Stimulated activated CD4-positive, alpha-beta T cell treated with anti-CD3 and anti-CD28 coated beads, Interleukin-12 subunit alpha, Interleukin-12 subunit beta, amount 100 ng/mL, for 24 hours (primary cell): ENCODE data around the gene CLDN34.

Experiments
- DNase-seq, 2 experiments: peaks; one replicate each; pipeline ENCODE4 v3.0.0-alpha.2; 2020; ENCODE audit warnings: low read depth in 2 of 2

The CLDN34 gene

DNA sequence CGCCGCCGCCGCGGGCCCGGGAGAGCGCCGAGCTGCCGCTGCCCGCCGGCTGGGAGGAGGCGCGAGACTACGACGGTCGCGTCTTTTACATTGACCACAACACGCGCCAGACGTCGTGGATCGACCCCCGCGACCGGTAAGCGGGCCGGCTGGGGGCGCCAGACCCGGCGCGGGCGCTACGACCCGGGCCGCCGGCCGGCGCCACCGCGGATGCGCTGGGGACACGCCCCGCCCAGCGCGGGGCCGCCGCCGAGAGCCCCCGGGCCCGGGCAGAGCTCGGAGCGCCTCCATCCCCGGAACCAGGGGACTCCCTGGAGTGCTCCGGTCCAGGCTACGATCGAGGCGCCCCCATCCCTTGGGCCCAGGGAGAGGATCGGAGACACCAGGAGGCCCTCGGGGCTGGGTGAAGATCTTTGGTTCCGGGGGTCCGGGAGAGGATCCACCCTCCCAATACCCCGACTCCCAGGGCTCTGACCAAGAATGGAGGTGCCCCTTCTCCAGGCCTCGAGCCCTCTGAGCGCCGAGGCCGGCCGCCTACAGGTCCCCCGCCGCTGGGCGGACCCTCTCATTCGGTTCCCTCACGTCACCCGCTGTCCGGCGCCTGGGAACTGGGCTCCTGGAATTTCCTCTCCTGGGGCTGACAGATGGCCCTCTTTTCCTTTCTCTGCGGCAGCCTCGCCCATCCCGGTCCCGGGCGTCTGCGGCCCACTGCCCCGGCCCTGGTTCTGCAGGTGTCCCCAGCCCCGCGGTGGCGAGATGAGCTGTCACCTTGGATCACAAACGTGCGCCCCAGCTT, 48.8 kb downstream of the CLDN34 start:
- DNase-seq: no peak

DNA sequence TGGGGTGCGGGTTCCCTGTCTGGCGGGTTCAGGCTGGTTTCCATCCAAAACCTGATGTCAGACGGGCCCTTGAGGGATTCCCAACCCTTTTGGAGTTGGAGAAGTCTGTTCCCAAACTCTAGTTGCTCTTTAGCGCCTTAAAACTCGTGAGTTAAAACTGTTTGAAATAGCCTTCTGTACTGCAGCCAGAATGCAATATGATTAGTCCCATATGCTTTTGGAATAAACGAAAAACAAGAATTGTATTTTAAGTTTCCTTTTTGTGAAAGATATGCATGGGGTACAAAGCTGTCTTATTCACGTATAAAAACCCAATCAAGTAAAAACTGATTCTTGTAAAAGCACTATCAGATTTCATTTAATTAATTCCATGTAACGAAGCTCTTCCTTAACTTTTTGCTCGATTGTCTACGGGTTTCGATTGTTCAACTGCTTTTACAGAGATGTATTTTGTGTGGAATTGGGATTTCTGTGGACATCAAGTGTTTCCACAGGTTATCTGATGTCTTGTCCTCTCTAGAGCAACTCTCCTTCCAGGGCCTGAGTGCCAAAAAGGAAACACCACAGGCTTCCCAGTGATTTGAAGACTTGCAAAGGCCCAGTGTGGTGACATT, 49.5 kb downstream of the CLDN34 start:
- no peak for DNase-seq

DNA sequence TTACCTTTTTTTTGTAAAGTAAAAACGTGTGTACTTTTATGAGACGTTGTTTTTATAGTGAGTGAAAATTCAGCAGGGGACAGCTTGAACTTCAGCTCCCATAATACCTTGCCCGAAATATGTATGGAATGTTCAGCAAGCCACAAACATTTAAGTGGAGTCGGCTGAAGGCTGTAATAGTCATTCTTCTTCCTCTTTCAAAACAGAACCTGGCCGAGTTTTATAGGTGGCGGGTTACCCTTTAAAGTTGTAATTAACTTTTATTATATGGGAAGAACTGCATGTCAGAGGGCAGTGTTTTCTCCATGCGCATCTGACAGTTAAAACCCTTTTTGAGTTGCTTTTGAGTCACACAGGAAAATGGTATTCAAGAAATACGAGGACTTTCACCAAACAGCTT, 50.7 kb downstream of the CLDN34 start:
- DNase-seq: no peak
